ENCODE data around the gene ZNF217. TPM values are rescaled to one million over a fixed set of nuclear protein-coding genes. Genes with fewer than 3 reads are reported as not detected.
A peak's percentile ranks its signal among the peaks of the same experiment; 100 is the strongest.
"Not testable (repeated sequence)": the region's sequence is repeated elsewhere in the genome, so short reads cannot be mapped to it uniquely, and the experiment has no call there.

The ZNF217 gene
- total RNA-seq, 2 donors from 2014 or later = 39.9 to 48.0 TPM

DNA sequence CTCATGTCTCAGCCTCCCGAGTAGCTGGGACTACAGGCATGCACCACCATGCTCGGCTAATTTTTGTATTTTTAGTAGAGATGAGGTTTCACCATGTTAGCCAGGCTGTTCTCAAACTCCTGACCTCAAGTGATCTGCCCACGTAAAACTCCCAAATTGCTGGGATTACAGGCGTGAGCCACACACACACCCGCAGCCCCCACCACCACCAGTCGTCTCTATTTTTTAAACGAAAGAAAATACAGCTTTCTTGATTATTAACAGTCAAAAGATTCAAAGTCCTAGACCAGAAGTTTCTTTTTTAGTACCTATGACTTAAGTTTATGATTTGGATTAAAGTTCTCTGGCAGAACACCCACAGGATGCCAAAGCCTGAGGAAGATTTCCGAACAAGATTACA, 18.6 kb upstream of the ZNF217 start:
- H3K27ac Mint-ChIP-seq; H3K36me3 Mint-ChIP-seq; H3K4me3 Mint-ChIP-seq; H3K9me3 Mint-ChIP-seq; H3K27me3 Mint-ChIP-seq; DNase-seq (ENCODE audit: low spot score); ATAC-seq: not testable (repeated sequence)
- H3K4me1 Mint-ChIP-seq (ENCODE audit: low read depth in 2 of 2) = peaks cover 20 to 22% of the 10 kb centered on the region in 2 donors

GRCh38 chr20:53611449-53611894, 17.8 kb upstream of the ZNF217 start:
- DNase-seq (ENCODE audit: low spot score) (no peak), ATAC-seq (no peak)
- Mint-ChIP-seq H3K27ac (no peak overlapping the region), H3K4me3 (peak overlapping the region; percentile 15), H3K27me3 (no peaks in the 10 kb centered on the region), H3K4me1 (ENCODE audit: low read depth in 2 of 2) (peaks cover 20 to 22% of the 10 kb centered on the region in 2 donors), H3K9me3 (no peaks in the 10 kb centered on the region), H3K36me3 (no peaks in the 10 kb centered on the region)

GRCh38 chr20:53609491-53610445, 16.1 kb upstream of the ZNF217 start:
- H3K4me3 Mint-ChIP-seq = peak overlapping the region; percentile 88
- H3K4me1 Mint-ChIP-seq (ENCODE audit: low read depth in 2 of 2) = peaks cover 22% of the 10 kb centered on the region in 2 donors
- H3K27ac Mint-ChIP-seq = peak overlapping the region; percentile 96 to 97
- ATAC-seq = peak; percentile 78 to 83
- DNase-seq (ENCODE audit: low spot score) = peak; percentile 70
- H3K36me3 Mint-ChIP-seq = no peaks in the 10 kb centered on the region
- H3K9me3 Mint-ChIP-seq = no peaks in the 10 kb centered on the region
- no peaks in the 10 kb centered on the region for H3K27me3 Mint-ChIP-seq

GRCh38 chr20:53608456-53609452, 15.1 kb upstream of the ZNF217 start:
- peak overlapping the region; percentile 88 for H3K4me3 Mint-ChIP-seq
- no peaks in the 10 kb centered on the region for H3K36me3 Mint-ChIP-seq
- H3K4me1 Mint-ChIP-seq (ENCODE audit: low read depth in 2 of 2) = peaks cover 24 to 25% of the 10 kb centered on the region in 2 donors
- ATAC-seq = peak; percentile 61 to 68
- no peaks in the 10 kb centered on the region for H3K27me3 Mint-ChIP-seq
- peak overlapping the region; percentile 96 to 97 for H3K27ac Mint-ChIP-seq
- no peaks in the 10 kb centered on the region for H3K9me3 Mint-ChIP-seq
- DNase-seq (ENCODE audit: low spot score) = peak; percentile 64

DNA sequence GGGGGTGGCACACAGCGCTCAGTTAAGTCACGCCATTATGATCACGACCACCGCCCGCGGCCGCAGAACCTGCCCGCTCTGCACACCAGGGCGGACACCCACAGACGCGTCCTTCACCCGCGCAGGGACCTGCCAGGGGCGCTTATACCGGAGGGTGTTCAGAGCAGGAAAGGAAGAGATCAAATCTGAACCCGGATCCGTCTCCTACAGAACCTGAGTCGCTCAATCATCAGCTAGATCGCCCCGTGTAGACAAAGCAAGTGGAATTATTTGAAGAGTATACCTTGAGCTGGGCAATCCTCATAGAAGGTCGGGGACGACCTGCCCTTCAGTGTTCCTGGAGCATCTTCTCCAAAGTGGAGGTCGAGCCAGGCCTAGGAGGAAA, 14.4 kb upstream of the ZNF217 start:
- Mint-ChIP-seq H3K4me1 (ENCODE audit: low read depth in 2 of 2) (peaks cover 24 to 26% of the 10 kb centered on the region in 2 donors), H3K36me3 (no peaks in the 10 kb centered on the region), H3K27ac (peak overlapping the region; percentile 96 to 97), H3K4me3 (no peak overlapping the region), H3K9me3 (no peaks in the 10 kb centered on the region), H3K27me3 (no peaks in the 10 kb centered on the region)
- DNase-seq (ENCODE audit: low spot score) (no peak), ATAC-seq (no peak)

- Mint-ChIP-seq H3K27me3 (no peaks in the 10 kb centered on the region), H3K9me3 (no peaks in the 10 kb centered on the region), H3K27ac (no peak overlapping the region), H3K36me3 (no peaks in the 10 kb centered on the region), H3K4me1 (ENCODE audit: low read depth in 2 of 2) (peaks cover 27 to 28% of the 10 kb centered on the region in 2 donors), H3K4me3 (no peak overlapping the region)
- no peak for ATAC-seq
- DNase-seq (ENCODE audit: low spot score) = no peak
These were observed 12.8 kb upstream of the ZNF217 start for GRCh38 chr20:53606364-53606985.

DNA sequence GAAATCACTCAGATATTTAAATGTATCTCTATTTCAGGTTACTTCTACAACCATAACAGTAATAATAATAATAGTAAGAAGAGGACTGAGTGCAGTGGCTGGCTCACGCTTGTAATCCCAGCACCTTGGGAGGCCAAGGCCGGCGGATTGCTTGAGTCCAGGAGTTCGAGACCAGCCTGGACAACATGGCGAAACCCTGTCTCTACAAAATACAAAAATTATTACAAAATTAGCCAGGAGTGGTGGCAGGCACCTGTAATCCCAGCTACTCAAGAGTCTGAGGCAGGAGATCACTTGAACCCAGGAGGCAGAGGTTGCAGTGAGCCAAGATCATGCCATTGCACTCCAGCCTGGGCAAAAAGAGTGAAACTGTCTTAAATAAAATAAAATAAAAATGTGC, 11.8 kb upstream of the ZNF217 start:
- H3K4me1 Mint-ChIP-seq (ENCODE audit: low read depth in 2 of 2) = peaks cover 34% of the 10 kb centered on the region in 2 donors
- ATAC-seq; H3K27ac Mint-ChIP-seq; H3K27me3 Mint-ChIP-seq; H3K36me3 Mint-ChIP-seq; DNase-seq (ENCODE audit: low spot score); H3K4me3 Mint-ChIP-seq; H3K9me3 Mint-ChIP-seq: not testable (repeated sequence)

DNA sequence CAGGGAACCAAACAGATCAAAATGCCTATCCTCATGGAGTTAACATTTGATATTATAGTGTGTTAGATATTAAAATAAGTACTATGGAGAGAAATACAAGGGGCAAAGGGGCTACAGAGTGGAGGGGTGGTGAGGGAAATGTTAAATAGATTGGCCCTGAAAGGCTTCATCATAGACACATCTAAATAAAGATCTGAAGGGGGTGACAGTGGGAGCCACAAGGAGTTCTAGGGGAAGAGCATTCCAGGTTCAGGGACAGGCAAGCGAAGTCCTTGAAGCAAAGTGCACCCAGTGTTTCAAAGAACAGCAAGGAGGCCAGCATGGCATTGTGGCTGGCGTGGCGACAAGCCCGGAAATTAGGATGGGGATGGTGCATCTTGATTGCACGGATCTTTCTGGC, 11.2 kb upstream of the ZNF217 start:
- H3K4me1 Mint-ChIP-seq (ENCODE audit: low read depth in 2 of 2) = peaks cover 32 to 33% of the 10 kb centered on the region in 2 donors
- not testable (repeated sequence) for H3K27me3 Mint-ChIP-seq; H3K9me3 Mint-ChIP-seq; H3K4me3 Mint-ChIP-seq; DNase-seq (ENCODE audit: low spot score); ATAC-seq; H3K27ac Mint-ChIP-seq; H3K36me3 Mint-ChIP-seq

DNA sequence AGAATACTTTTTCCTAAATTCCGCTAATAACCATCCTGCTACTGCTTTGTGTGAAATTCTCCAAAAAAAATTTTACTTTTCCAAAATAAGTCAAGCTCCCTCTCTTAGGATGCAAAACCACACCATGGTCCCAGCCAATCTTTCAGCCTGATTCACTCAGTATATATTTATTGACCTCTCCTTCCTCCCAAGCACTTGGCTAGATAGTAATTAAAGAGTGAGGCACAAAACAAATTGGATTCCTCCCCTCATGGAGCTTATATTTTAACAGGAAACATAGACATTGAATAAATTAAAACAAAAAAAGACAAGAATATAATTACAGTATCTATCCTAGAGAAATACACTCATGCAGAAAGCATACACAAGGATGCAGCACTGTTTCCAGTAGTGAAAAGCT, 9.0 kb upstream of the ZNF217 start:
- H3K27ac Mint-ChIP-seq = peak overlapping the region; percentile 2 to 12
- no peak overlapping the region for H3K4me3 Mint-ChIP-seq
- no peak for ATAC-seq
- H3K36me3 Mint-ChIP-seq = no peaks in the 10 kb centered on the region
- no peaks in the 10 kb centered on the region for H3K27me3 Mint-ChIP-seq
- H3K9me3 Mint-ChIP-seq = no peaks in the 10 kb centered on the region
- DNase-seq (ENCODE audit: low spot score) = no peak
- H3K4me1 Mint-ChIP-seq (ENCODE audit: low read depth in 2 of 2) = peaks cover 25 to 38% of the 10 kb centered on the region in 2 donors

DNA sequence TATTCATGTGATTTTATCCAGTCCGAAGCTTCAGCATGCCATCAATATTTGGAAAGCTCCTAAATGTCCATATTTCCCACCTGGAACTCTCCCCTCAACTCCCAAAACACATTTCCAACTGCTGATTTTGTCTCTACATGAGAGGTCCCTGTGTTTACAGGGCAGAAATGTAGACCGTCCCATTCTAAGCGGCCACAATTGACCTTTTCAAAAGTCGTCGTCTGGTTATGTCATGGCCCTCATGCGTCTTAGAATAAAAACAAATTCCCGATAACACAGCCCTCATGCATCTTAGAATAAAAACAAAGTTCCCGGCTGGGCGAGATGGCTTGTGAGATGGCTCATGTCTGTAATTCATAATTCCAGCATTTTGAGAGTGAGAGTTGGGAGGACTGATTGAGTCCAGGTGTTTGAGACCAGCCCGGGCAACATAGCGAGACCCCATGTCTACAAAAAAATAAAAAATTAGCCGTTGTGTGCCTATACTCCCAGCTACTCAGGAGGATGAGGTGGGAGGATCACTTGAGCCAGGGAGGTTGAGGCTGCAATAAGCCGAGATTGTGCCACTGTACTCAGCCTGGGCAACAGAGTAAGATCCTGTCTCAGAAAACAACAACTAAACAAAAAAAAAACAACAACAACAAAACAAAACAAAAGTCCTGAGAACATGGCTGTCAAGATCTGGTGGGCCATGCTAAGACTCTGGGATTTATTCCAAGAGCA, 6.4 kb upstream of the ZNF217 start:
- Mint-ChIP-seq H3K4me1 (ENCODE audit: low read depth in 2 of 2) (peaks cover 36 to 53% of the 10 kb centered on the region in 2 donors), H3K36me3 (no peaks in the 10 kb centered on the region), H3K27ac (peak overlapping the region in 1 of 2 donors; percentile 24), H3K27me3 (no peaks in the 10 kb centered on the region), H3K9me3 (no peaks in the 10 kb centered on the region), H3K4me3 (no peak overlapping the region)
- DNase-seq (ENCODE audit: low spot score) = no peak
- no peak for ATAC-seq

GRCh38 chr20:53599378-53599777, 5.7 kb upstream of the ZNF217 start:
- DNase-seq (ENCODE audit: low spot score) (no peak), ATAC-seq (no peak)
- Mint-ChIP-seq H3K4me3 (no peak overlapping the region), H3K36me3 (no peaks in the 10 kb centered on the region), H3K9me3 (no peaks in the 10 kb centered on the region), H3K27me3 (no peaks in the 10 kb centered on the region), H3K27ac (peak overlapping the region; percentile 24 to 66), H3K4me1 (ENCODE audit: low read depth in 2 of 2) (peaks cover 34 to 56% of the 10 kb centered on the region in 2 donors)

GRCh38 chr20:53599044-53599362, 5.4 kb upstream of the ZNF217 start:
- DNase-seq (ENCODE audit: low spot score) (no peak), ATAC-seq (no peak)
- peaks cover 34 to 56% of the 10 kb centered on the region in 2 donors for H3K4me1 Mint-ChIP-seq (ENCODE audit: low read depth in 2 of 2)
- no peaks in the 10 kb centered on the region for H3K9me3 Mint-ChIP-seq
- H3K27ac Mint-ChIP-seq = peak overlapping the region; percentile 24 to 66
- no peaks in the 10 kb centered on the region for H3K27me3 Mint-ChIP-seq
- no peaks in the 10 kb centered on the region for H3K36me3 Mint-ChIP-seq
- no peak overlapping the region for H3K4me3 Mint-ChIP-seq

All from natural killer cell treated with Interleukin-12 subunit alpha and Interleukin-12 subunit beta and Interleukin-15 and Interleukin-18, amount 100 ng/mL, for 72 hours (primary cell).